KOPT-K1 (cell line): Measurements from ENCODE around the gene EPHB2.
"Not testable (repeated sequence)": the region's sequence is repeated elsewhere in the genome, so short reads cannot be mapped to it uniquely, and the experiment has no call there.

Experiments used
- H3K27ac ChIP-seq: fragments of 200-600 bp; sonication (generic); 2 replicates; pipeline ENCODE4 v1.5.1; 2016; ENCODE audit warnings: antibody characterized with exemption, mild to moderate bottlenecking, low read depth, low read length; ENCODE audit not compliant: poor library complexity, severe bottlenecking
- H3K36me3 ChIP-seq: fragments of 200-600 bp; sonication (generic); 2 replicates; pipeline ENCODE4 v1.5.1; 2017; ENCODE audit warnings: antibody characterized with exemption, mild to moderate bottlenecking, low read length, moderate library complexity; ENCODE audit not compliant: insufficient read depth
- H3K9me3 ChIP-seq: fragments of 200-600 bp; sonication (generic); 2 replicates; pipeline ENCODE4 v1.5.1; 2017; ENCODE audit warnings: antibody characterized with exemption, low read length, mild to moderate bottlenecking; ENCODE audit not compliant: insufficient read depth, poor library complexity, severe bottlenecking

The EPHB2 gene

DNA sequence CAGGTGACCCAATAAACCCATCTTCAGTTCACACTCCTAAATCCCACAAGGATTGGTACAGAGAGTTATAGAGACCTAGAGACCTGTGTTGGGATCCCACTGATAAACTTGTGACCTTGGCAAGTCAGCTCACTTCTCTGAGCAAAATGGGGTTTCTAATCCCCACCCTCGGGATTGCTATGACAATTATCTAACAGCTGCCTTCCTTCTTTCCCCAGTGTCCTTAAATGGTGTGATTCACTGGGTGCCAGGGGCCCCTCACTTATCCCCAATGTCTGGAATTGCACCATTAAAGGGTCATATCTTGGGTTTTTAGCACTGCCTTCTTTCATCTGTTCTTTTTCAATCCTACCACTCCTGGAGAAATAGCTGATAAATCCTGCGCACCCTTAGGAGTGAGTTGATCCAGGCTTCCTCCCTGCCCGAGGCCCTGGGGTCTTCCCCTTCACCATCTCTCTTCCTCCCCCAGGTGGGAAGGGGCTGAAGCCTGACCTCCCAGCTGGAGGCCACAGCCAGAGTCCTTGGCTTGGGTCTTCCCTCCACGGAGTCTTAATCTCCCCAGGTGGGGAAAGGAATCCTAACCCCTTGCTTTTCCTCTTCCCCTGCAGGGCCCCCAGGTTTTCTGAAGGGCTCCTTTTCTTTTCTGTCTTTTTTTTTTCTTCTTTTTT is 222.3 kb downstream of the EPHB2 start:
- no peak overlapping the region for H3K27ac ChIP-seq
- H3K9me3 ChIP-seq = no peaks in the 10 kb centered on the region
- no peaks in the 10 kb centered on the region for H3K36me3 ChIP-seq

- peaks cover 4% of the 10 kb centered on the region for H3K9me3 ChIP-seq
- H3K27ac ChIP-seq = no peak overlapping the region
- H3K36me3 ChIP-seq = no peaks in the 10 kb centered on the region
Observed at GRCh38 chr1:22935433-22935832, 224.8 kb downstream of the EPHB2 start.

GRCh38 chr1:22936681-22937080 is 226.0 kb downstream of the EPHB2 start:
- Histone ChIP-seq H3K36me3 (no peaks in the 10 kb centered on the region), H3K27ac (no peak overlapping the region), H3K9me3 (peaks cover 10% of the 10 kb centered on the region)

DNA sequence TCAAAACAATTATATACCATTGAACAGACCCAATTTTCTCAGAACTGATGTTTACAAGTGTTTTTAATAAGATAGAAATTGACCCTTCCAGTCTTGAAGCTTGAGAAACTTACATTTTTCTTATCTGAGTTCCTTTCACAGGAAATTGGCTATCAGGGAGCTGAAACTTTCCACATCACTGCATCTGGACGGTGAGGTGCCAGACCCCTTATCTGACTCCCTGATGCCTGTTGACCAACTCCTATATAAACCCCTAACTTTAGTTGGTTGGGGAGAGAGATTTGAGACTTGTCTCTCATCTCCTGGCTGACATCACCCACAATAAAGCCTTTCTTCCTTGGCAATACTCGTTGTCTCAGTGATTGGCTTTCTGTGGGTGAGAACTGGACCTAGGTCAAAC is 230.6 kb downstream of the EPHB2 start:
- Histone ChIP-seq H3K36me3 (no peaks in the 10 kb centered on the region), H3K9me3 (peaks cover 21% of the 10 kb centered on the region), H3K27ac (no peak overlapping the region)

- no peak overlapping the region for H3K27ac ChIP-seq
- peaks cover 20% of the 10 kb centered on the region for H3K9me3 ChIP-seq
- H3K36me3 ChIP-seq = no peaks in the 10 kb centered on the region
Observed at GRCh38 chr1:22944346-22945055, 233.9 kb downstream of the EPHB2 start.

DNA sequence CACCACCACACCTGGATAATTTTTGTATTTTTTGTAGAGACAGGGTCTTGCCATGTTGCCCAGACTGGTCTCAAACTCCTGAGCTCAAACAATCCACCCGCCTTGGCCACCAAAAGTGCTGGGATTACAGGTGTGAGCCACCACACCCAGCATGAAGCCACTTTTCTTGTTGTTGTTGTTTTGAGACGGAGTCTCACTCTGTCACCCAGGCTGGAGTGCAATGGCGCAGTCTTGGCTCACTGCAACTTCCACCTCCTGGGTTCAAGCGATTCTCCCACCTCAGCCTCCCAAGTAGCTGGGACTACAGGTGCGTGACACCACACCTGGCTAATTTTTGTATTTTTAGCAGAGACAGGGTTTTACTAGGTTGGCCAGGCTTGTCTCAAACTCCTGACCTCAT is 234.5 kb downstream of the EPHB2 start:
- H3K36me3 ChIP-seq, H3K27ac ChIP-seq: not testable (repeated sequence)
- H3K9me3 ChIP-seq = peaks cover 17% of the 10 kb centered on the region

DNA sequence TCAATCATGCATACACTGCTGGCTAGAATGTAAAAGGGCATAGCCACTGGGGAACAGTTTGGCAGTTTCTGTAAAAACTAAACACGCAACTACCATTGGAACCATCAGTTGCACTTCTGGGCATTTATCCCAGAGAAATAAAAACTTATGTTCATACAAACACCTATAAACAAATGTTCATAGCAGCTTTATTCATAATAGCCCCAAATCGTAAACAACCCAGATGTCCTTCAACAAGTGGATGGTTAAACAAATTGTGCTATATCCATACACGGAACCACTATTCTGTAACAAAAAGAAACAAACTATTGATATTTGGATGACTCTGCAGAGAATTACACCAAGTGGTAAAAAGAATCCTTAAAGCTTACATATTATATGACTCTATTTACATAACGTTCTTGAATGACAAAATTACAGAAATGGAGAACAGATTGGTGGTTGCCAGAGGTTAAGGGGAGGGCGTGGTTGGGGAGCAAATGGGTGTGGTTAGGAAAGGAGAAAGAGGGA is 239.2 kb downstream of the EPHB2 start:
- no peaks in the 10 kb centered on the region for H3K9me3 ChIP-seq

DNA sequence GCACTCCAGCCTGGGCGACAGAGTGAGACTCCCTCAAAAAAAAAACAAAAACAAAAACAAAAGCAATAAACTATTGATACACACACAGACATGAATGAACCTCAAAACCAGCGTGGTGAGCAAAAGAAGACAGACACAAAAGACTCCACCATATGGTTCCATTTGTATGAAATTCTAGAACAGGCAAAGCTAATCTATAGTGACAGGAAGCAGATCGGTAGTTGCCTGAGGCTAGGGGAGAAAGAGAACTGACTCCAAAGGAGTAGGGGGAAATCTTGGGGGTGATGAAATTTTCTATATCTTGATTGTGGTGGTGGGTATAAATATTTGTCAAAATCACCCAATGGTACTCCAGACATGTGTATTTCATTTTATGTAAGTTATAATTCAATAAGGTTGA is 241.2 kb downstream of the EPHB2 start:
- no peak overlapping the region for H3K27ac ChIP-seq
- no peaks in the 10 kb centered on the region for H3K9me3 ChIP-seq

More for the DNA sequence above, 239.2 kb downstream of the EPHB2 start:
- Histone ChIP-seq H3K27ac (no peak overlapping the region), H3K36me3 (no peaks in the 10 kb centered on the region)

GRCh38 chr1:22952694-22953056 is 242.0 kb downstream of the EPHB2 start:
- Histone ChIP-seq H3K27ac (no peak overlapping the region), H3K9me3 (no peaks in the 10 kb centered on the region), H3K36me3 (no peaks in the 10 kb centered on the region)

More for the DNA sequence above, 241.2 kb downstream of the EPHB2 start:
- no peaks in the 10 kb centered on the region for H3K36me3 ChIP-seq

DNA sequence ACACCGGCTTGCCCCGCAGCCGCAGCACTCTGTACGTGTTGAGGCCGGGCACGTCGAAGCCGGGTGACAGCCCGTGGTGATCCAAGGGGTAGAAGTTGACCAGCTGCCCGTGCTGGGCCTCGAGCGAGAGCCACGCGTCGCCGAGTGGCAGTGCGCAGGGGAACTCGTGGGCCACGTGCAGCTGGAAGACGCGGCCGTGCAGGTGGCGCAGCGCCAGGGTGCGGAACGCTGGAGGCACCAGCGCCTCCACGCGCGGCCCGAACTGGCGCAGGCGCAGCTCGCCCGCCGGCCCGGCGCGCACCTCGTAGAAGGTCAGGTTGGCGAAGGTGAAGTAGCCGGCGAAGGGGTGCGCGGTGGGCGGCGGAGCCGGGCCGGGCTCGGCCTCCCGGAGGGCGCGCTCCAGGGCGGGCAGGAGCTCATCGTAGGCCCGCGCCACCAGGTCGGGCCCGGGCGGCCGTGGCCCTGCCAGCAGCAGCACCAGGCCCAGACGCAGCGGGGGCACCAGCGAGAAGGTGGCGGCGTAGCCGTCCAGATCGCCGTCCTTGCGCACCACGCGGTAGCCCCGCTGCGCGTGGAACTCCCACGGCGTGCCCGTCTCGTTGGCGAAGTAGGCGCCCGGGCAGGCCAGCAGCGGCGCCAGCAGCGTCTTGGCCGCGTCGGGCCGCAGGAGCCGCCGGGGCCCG is 242.6 kb downstream of the EPHB2 start:
- H3K9me3 ChIP-seq = no peaks in the 10 kb centered on the region
- no peak overlapping the region for H3K27ac ChIP-seq
- no peaks in the 10 kb centered on the region for H3K36me3 ChIP-seq

DNA sequence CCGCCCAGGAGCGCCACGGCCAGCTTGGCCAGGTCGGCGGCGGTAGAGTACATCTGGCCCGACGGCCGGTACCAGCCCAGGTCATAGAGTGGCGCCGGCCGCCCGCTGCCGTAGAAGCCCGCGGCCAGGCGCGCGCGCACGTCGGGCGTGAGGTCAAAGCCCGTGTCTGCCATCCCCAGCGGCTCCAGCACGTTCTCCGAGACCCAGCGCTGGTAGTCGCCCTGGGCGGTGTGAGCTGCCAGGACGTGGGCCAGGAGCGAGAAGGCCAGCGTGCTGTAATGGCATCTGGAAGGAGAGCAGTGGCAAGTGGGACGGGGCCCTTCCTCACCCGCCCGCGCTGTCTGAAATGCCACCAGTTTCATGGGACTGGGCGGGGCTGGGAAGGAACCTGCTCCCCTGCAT is 243.1 kb downstream of the EPHB2 start:
- no peak overlapping the region for H3K27ac ChIP-seq
- H3K36me3 ChIP-seq = no peaks in the 10 kb centered on the region
- H3K9me3 ChIP-seq = no peaks in the 10 kb centered on the region

- Histone ChIP-seq H3K9me3 (no peaks in the 10 kb centered on the region), H3K36me3 (no peaks in the 10 kb centered on the region), H3K27ac (no peak overlapping the region)
Observed at GRCh38 chr1:22955146-22955545, 244.5 kb downstream of the EPHB2 start.

- no peaks in the 10 kb centered on the region for H3K36me3 ChIP-seq
- no peaks in the 10 kb centered on the region for H3K9me3 ChIP-seq
- no peak overlapping the region for H3K27ac ChIP-seq
Observed at GRCh38 chr1:22957066-22957465, 246.4 kb downstream of the EPHB2 start.

GRCh38 chr1:22958556-22958955 is 247.9 kb downstream of the EPHB2 start:
- H3K36me3 ChIP-seq = no peaks in the 10 kb centered on the region
- no peaks in the 10 kb centered on the region for H3K9me3 ChIP-seq
- no peak overlapping the region for H3K27ac ChIP-seq

- H3K36me3 ChIP-seq = no peaks in the 10 kb centered on the region
- H3K27ac ChIP-seq = no peak overlapping the region
- no peaks in the 10 kb centered on the region for H3K9me3 ChIP-seq
Observed at GRCh38 chr1:22959545-22960360, 249.1 kb downstream of the EPHB2 start.
